PC-9 (cell line): ENCODE results near the gene SEC14L1.

ENCODE experiments used
- CTCF ChIP-seq: fragments of 200-600 bp; sonication (generic); conservative IDR thresholded peaks from 2 replicates; pipeline ENCODE4 v1.6.1; 2017; ENCODE audit warnings: mixed run types, antibody characterized with exemption, mild to moderate bottlenecking, moderate library complexity
- EZH2 ChIP-seq: fragments of 200-600 bp; sonication (generic); IDR thresholded peaks from 2 replicates; pipeline ENCODE4 v1.8.0; 2017; ENCODE audit warnings: antibody characterized with exemption, low read depth

DNA sequence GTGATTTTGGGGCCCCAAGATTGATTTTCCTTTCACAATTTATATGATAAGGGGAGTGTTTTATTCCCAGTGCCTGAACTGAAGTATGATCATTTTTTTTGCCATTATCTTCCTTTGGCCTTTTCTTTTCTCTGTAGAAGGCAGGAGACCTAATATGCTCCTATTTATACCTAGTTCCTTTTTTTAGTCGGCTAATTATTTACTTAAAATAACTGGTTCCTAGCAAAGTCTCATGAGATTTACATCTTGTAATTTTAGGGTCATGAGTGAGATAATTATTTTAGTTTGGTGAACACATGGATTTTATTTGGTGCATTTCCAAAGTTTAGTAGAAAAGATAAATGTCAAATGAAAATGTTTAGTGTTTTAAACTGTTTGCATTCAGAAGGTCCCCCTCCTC is 24.8 kb downstream of the SEC14L1 start:
- TF ChIP-seq CTCF (no peak), EZH2 (no peak)
